Activated T-helper 2 cell treated with anti-CD3 and anti-CD28 coated beads, Interferon-gamma antibody, Interleukin-2, Interleukin-4, amounts not matched to agents 10 μg/mL and 5 μg/mL and 100 μg/mL, durations not matched to agents 14 hours and 24 hours and 36 hours (primary cell): Measurements from ENCODE around the gene C16orf92. TPM values are rescaled to one million over a fixed set of nuclear protein-coding genes. Genes with fewer than 3 reads are reported as not detected.
A peak's percentile ranks its signal among the peaks of the same experiment; 100 is the strongest.

Source experiments
- DNase-seq: peaks from one replicate; pipeline ENCODE4 v3.0.0; 2021; ENCODE audit warnings: low spot score
- H3K27ac Mint-ChIP-seq: one replicate; pipeline ENCODE4 v1.8.0; 2021; ENCODE audit warnings: mixed read lengths
- H3K27me3 Mint-ChIP-seq: one replicate; pipeline ENCODE4 v1.8.0; 2021; ENCODE audit warnings: low read depth, mixed read lengths
- H3K36me3 Mint-ChIP-seq: one replicate; pipeline ENCODE4 v1.8.0; 2021; ENCODE audit warnings: low read depth, mixed read lengths
- H3K4me1 Mint-ChIP-seq: one replicate; pipeline ENCODE4 v1.8.0; 2021; ENCODE audit warnings: low read depth, mixed read lengths
- H3K4me3 Mint-ChIP-seq: one replicate; pipeline ENCODE4 v1.8.0; 2021; ENCODE audit warnings: low read depth, mild to moderate bottlenecking, moderate library complexity, mixed read lengths
- H3K9me3 Mint-ChIP-seq: one replicate; pipeline ENCODE4 v1.8.0; 2021; ENCODE audit warnings: mixed read lengths
- intact Hi-C: fragments of 100-400 bp; cut with micrococcal nuclease; formaldehyde crosslinking; loops from one replicate; pipeline ENCODE4 v1.15.1; 2023
- total RNA-seq: library from RNA; stranded (reverse); gene quantifications from 2 replicates; pipeline ENCODE4 v1.2.3, GENCODE V29; 2022

C16orf92 gene
- total RNA-seq, 1 donor from 2014 or later: not detected

- H3K27ac Mint-ChIP-seq: no peak overlapping the region
- no peak for DNase-seq
- intact Hi-C loops: loop anchor here (10.0 kb wide), 1 partner anchor 129 kb away; the partner anchor contains the start of gene CDIPT
- peaks cover 70% of the 10 kb centered on the region for H3K36me3 Mint-ChIP-seq
- H3K9me3 Mint-ChIP-seq: no peaks in the 10 kb centered on the region
- H3K4me3 Mint-ChIP-seq: peak overlapping the region; percentile 98
- H3K27me3 Mint-ChIP-seq: no peaks in the 10 kb centered on the region
- H3K4me1 Mint-ChIP-seq: peaks cover 20% of the 10 kb centered on the region
These were observed 29.7 kb upstream of the C16orf92 start for GRCh38 chr16:29993191-29993902.

- Mint-ChIP-seq H3K27ac (peak overlapping the region; percentile 25), H3K4me1 (peaks cover 22% of the 10 kb centered on the region), H3K4me3 (peak overlapping the region; percentile 98), H3K27me3 (no peaks in the 10 kb centered on the region), H3K9me3 (no peaks in the 10 kb centered on the region), H3K36me3 (peaks cover 70% of the 10 kb centered on the region)
- intact Hi-C loops: loop anchor here (10.0 kb wide), 1 partner anchor 129 kb away; the partner anchor contains the start of gene CDIPT
- no peak for DNase-seq
These were observed 28.9 kb upstream of the C16orf92 start for GRCh38 chr16:29993903-29994599.

- H3K27me3 Mint-ChIP-seq: no peaks in the 10 kb centered on the region
- H3K9me3 Mint-ChIP-seq: no peaks in the 10 kb centered on the region
- no peak for DNase-seq
- peaks cover 22% of the 10 kb centered on the region for H3K4me1 Mint-ChIP-seq
- H3K27ac Mint-ChIP-seq: peak overlapping the region; percentile 96
- H3K36me3 Mint-ChIP-seq: peaks cover 71% of the 10 kb centered on the region
- H3K4me3 Mint-ChIP-seq: peak overlapping the region; percentile 98
- intact Hi-C loops: loop anchor here (10.0 kb wide), 1 partner anchor 130 kb away; the partner anchor contains the start of gene CDIPT
These were observed 28.2 kb upstream of the C16orf92 start for GRCh38 chr16:29994600-29995323.

GRCh38 chr16:29995324-29995910 is 27.6 kb upstream of the C16orf92 start, which contains the start of gene HIRIP3:
Gene HIRIP3 (minus strand): TSS chr16:29995617. CDS start chr16:29995605, 12 bp downstream.
- Mint-ChIP-seq H3K9me3 (no peaks in the 10 kb centered on the region), H3K27me3 (no peaks in the 10 kb centered on the region), H3K4me1 (peaks cover 22% of the 10 kb centered on the region), H3K27ac (peak within 1 kb of the TSS; percentile 96), H3K36me3 (peaks cover 69% of the 10 kb centered on the region), H3K4me3 (peak within 1 kb of the TSS; percentile 98)
- peak; percentile 86 for DNase-seq
- intact Hi-C loops: loop anchor here (10.0 kb wide), 1 partner anchor 131 kb away; the partner anchor contains the start of gene CDIPT

GRCh38 chr16:29995911-29996765 is 26.9 kb upstream of the C16orf92 start, which contains the start of gene INO80E:
Gene INO80E (plus strand): TSS chr16:29996241. CDS start chr16:29996311, 70 bp downstream.
- peak within 1 kb of the TSS; percentile 96 for H3K27ac Mint-ChIP-seq
- H3K4me3 Mint-ChIP-seq: peak within 1 kb of the TSS; percentile 98
- peak; percentile 99 for DNase-seq
- peaks cover 22% of the 10 kb centered on the region for H3K4me1 Mint-ChIP-seq
- H3K36me3 Mint-ChIP-seq: peaks cover 66% of the 10 kb centered on the region
- intact Hi-C loops: loop anchor here (10.0 kb wide), 1 partner anchor 131 kb away; the partner anchor contains the start of gene CDIPT
- no peaks in the 10 kb centered on the region for H3K27me3 Mint-ChIP-seq
- H3K9me3 Mint-ChIP-seq: no peaks in the 10 kb centered on the region

GRCh38 chr16:29996766-29997250 is 26.2 kb upstream of the C16orf92 start:
- no peak for DNase-seq

GRCh38 chr16:29999605-30000004 is 23.4 kb upstream of the C16orf92 start:
- no peak for DNase-seq
- Mint-ChIP-seq H3K4me1 (peaks cover 14% of the 10 kb centered on the region), H3K27ac (peak overlapping the region; percentile 11), H3K27me3 (no peaks in the 10 kb centered on the region), H3K4me3 (no peak overlapping the region), H3K36me3 (peaks cover 61% of the 10 kb centered on the region), H3K9me3 (no peaks in the 10 kb centered on the region)
- intact Hi-C loops: loop anchor here (10.0 kb wide), 1 partner anchor 135 kb away; the partner anchor contains the start of gene CDIPT

More at GRCh38 chr16:29996766-29997250, 26.2 kb upstream of the C16orf92 start:
- Mint-ChIP-seq H3K4me3 (peak overlapping the region; percentile 98), H3K27me3 (no peaks in the 10 kb centered on the region), H3K27ac (peak overlapping the region; percentile 96), H3K4me1 (peaks cover 22% of the 10 kb centered on the region), H3K9me3 (no peaks in the 10 kb centered on the region), H3K36me3 (peaks cover 67% of the 10 kb centered on the region)
- intact Hi-C loops: loop anchor here (10.0 kb wide), 1 partner anchor 132 kb away; the partner anchor contains the start of gene CDIPT

GRCh38 chr16:30000735-30001631 is 22.0 kb upstream of the C16orf92 start:
- H3K27ac Mint-ChIP-seq: no peak overlapping the region
- intact Hi-C loops: no loop called here
- peaks cover 10% of the 10 kb centered on the region for H3K4me1 Mint-ChIP-seq
- no peak overlapping the region for H3K4me3 Mint-ChIP-seq
- H3K36me3 Mint-ChIP-seq: peaks cover 53% of the 10 kb centered on the region
- no peak for DNase-seq
- no peaks in the 10 kb centered on the region for H3K27me3 Mint-ChIP-seq
- no peaks in the 10 kb centered on the region for H3K9me3 Mint-ChIP-seq

- Mint-ChIP-seq H3K9me3 (no peaks in the 10 kb centered on the region), H3K4me3 (no peak overlapping the region), H3K36me3 (peaks cover 41% of the 10 kb centered on the region), H3K27me3 (no peaks in the 10 kb centered on the region), H3K27ac (no peak overlapping the region), H3K4me1 (peaks cover 3% of the 10 kb centered on the region)
- intact Hi-C loops: no loop called here
- DNase-seq: no peak
These were observed 20.2 kb upstream of the C16orf92 start for GRCh38 chr16:30002614-30003346.

GRCh38 chr16:30003670-30004423 is 19.2 kb upstream of the C16orf92 start:
- Mint-ChIP-seq H3K27ac (peak overlapping the region; percentile 21), H3K27me3 (peaks cover 3% of the 10 kb centered on the region), H3K36me3 (peaks cover 31% of the 10 kb centered on the region), H3K4me1 (no peaks in the 10 kb centered on the region), H3K9me3 (no peaks in the 10 kb centered on the region), H3K4me3 (no peak overlapping the region)
- intact Hi-C loops: no loop called here
- DNase-seq: no peak
